Activated CD4-positive, CD25-positive, alpha-beta regulatory T cell treated with anti-CD3 and anti-CD28 coated beads, Interleukin-2, amount 50 U/mL, for 16 hours (primary cell): ENCODE data around the gene TALDO1.

Source experiments
- DNase-seq: peaks from one replicate; pipeline ENCODE4 v3.0.0-alpha.2; 2020; ENCODE audit warnings: low read depth, low spot score

TALDO1 gene

DNA sequence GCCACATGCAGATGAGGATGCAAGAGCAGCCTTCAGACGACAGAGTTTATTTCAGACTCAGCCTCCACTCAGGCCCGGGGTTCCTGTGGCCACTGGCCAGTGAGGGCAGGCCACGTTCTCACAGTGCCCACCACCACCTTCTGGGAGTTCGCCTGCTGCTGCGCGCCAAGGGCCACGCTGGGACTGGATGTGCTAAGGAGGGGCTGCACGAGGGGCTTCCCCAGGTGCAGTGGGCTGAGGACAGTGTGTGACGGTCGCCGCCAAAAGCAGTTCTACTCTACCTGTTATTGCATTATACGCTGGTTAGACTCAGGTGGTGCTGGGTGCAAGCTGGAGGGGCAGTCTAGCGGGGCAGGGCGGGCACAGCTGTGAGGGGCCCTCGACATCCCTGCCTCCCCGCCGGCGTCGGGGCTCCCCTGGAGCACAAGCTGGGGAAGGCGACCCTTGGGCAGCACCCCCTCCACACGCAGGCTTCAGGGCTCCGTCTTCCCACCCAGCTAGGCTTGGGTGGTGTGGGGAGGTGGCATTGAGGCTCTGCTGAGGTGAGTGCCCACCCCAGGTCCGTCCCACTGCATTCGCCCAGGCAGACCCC lies 39.9 kb downstream of the TALDO1 start:
- DNase-seq, result no peak

DNA sequence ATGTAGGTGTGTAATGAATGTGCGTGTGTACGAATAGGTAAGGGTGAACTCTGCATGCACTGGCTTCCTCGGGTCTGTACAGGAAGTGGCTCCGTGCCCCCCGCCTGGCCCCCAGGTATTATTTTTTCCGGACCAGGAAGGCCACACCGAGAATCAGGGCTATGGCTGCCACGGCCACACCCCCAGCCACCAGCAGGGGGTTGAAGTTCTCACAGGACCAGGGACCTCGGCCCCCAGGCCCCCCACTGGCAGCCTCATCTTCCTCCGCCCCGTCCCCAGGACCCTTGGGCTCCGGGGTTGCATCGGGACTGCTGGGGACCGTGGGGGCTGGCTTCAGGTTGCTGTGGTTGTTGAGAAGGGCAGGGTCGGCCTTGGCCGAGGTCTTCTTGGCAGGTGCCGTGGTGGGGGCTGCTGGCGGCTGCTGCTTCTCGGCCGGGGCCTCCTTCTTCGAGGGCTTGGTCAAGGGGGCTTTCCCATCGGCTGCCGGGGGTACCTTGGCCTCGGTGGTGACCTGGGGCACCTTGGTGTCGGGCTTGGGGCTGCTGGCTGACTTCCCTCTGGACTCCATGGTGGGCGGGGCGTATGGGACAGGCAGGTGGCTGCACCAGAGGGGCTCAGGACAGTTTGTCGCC lies 40.9 kb downstream of the TALDO1 start:
- DNase-seq, result no peak

DNA sequence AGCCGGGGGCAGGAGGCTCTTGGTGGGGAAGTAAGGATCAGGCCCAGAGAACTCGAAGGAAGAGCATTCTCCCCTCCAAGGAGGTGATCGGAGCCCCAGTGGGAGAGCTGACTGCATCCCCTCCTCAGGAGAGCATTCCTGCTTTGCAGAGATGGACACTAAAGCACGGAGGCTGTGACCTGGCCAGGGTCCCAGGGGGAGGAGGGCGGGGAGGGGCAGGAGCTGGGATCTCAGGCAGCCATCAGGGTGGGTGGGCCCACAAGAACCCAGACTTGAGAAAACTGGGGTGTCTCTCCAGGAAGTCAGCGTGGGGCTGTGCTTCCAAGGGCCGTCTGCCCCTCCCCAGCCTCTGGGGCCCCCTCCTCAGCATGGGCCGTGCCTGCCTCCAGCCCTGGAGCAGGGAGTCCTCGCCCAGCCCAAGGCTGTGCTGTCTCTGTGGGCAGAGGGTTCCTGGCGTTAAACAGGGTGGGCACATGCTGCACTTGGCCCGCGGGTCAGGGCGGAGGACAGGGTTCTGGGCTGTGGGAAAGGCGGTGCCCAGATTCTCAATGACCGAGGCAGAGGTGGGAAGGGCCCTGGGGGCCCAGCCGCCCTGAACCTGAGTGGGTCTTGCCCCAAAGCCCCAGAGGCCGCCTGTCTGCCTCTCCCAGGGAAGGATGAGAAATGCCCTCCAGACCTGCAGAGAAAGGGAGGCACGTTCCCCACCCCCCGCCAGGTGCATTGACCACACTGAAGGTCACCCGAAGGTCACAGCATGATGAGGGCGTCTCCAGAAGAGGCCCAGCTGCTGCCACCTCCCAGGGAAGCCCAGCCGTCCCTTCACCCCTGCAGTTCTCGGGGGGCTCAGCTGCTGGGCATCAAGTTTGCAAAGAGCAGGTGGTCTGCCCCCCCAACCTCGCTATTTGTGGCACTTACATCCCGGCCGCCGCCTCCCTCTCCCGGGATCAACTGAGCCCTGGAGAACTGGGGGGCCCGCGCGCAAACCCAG lies 42.0 kb downstream of the TALDO1 start:
- no peak for DNase-seq

DNA sequence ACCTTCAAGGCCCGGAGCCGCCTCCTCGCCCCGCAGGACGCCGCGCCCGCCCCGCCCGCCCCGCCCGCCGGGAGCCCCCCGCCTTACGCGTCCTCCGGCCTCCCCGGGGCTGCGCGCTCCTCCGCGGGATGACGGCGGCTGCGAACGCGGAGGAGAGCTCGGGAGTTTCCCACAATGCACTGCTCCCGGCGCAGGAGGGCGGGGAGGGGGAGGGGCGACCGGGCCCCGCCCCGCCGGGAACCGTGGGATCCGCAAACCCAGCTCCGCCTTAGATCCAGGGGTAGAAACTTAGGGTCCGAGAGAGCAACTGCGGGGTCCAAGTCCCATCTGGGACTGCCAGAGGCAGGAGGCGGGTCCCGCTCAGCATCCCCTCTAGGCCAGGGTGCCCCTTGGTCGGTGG lies 42.7 kb downstream of the TALDO1 start, which contains the start of gene CEND1:
Gene CEND1, minus strand, starts transcription at position 148 of the 400 bp plus-strand sequence. CDS start 1,514 bp downstream, outside the sequence.
- no peak for DNase-seq

DNA sequence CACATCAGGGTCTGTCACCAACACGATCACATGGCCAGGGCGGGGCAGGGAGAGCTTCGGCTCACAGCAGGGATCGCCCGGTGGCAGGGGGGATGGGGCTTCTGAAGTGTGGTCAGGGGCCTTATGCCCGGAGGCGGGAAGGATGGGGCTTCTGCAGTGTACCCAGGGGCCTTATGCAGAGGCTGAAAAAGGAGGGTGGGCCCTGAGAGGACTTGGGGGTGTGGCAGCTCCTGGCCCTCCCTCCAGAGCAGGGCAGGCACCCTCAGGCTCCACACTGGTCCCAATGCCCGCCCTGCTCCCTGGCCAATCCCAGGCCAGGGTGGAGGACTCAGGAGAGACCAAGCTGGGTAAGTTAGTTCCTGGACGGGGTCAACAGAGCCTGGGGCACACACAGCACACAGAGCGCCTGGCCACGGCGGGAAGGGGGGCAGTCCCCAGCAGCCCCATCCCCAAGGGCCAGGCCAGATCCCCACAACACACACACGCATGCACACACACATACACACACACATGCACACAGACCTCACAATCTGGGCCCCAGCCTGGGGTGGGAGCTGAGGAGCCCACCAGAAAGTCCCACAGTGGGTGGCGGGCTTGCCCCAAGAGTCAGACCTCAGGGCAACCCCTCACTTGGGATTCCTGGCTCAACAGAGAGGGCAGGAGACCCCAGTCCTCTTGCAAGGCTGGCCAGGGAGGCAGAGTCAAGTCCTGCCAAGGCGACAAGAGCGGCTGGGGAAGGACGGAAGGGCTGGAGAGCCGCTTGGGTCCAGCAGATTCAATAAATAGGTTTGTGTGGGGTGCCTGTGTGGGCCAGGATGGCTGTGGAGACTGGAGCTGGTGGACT lies 43.7 kb downstream of the TALDO1 start:
- no peak for DNase-seq

DNA sequence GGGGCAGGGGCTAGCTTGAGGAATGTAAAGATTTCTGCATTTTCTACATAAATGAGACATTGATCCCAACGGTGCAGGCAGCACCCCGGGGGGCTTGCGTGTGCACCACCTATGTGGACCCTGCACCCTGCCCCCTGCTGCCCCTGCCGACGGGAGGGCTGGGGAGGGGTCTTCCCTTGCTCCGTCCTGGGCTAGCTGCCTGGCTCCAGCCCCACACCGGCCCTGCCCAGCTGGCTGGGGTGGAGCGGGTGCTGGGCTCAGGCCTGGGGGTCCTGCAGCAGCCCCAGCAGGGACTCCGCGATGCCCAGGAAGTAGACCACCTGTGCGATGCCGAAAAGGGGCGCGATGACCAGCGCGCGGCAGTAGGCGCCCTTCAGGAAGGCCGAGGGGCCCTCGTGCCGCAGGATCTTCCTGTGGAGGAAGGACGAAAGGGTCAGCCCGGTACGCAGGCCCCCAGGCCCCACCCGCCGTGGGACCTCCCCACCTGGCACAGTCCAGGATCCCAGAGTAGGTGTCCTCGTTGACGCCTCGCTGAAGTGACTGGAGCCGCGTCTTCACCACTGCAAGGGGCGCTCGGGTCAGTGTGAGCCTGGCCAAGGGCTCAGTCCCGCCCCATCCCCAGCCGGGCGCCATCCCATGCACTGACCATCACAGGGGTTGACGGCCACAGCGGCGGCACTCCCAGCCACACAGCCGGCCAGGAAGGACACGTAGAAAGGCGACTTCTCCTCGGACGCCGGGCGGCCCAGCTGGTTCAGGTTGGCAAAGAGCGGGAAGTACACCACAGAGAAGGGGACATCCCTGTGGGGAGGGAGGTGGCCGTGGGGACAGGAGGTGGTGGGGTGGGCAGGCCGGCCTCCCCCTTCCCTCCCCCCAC lies 44.6 kb downstream of the TALDO1 start:
- no peak for DNase-seq

DNA sequence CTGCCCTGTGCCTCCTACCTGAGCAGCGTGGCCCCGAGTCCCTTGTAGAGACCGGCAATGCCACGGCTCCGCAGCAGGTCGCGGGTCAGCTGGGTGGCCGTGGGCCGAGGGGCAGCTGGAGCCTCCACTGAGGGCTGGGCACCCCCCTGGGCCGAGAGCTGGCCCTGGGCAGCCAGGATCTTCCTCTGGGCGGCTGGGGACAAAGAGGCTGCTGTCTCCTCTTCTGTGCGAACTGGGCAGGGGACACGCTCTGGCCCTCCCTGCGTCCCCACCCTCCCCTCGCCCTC lies 45.2 kb downstream of the TALDO1 start:
- DNase-seq, result no peak

DNA sequence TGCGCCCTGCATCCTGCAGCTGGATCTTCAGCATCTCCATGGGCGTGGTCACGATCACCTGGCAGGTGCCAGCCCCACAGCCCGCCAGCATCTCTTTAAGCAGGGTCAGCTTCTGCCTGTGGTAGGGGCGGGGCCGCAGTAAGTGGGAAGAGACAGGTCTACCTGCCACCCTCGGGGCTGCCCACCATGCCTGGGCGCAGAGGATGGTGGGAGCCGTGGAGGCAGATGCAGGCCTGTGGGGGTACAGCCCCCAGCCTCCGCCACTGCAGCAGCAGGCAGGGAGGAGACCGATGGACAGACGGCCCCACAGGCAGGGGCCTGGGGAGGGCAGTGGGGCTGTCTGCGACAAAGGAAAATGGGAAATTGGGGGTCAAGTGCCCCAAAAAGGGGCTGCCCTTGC lies 45.6 kb downstream of the TALDO1 start:
- DNase-seq, result no peak

DNA sequence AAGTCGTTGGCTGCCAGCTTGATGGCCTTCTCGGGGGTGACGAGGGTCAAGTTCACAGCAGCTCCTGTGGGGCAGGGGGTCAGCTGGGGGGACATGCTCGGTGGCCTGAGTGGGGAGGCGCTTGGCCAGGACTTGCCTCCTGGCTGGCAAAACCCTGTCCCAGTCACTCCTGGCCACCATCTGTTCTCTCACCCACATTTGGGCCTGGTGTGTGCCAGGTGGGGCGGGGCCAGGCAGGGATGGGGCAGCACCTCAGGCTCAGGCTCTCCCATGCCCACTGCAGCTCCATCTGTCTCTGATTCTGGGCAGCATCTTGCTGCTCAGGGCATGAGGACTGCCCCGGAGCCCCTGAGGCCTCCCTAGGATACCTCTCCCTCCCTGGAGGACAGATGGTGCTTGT lies 46.3 kb downstream of the TALDO1 start:
- DNase-seq, result no peak

DNA sequence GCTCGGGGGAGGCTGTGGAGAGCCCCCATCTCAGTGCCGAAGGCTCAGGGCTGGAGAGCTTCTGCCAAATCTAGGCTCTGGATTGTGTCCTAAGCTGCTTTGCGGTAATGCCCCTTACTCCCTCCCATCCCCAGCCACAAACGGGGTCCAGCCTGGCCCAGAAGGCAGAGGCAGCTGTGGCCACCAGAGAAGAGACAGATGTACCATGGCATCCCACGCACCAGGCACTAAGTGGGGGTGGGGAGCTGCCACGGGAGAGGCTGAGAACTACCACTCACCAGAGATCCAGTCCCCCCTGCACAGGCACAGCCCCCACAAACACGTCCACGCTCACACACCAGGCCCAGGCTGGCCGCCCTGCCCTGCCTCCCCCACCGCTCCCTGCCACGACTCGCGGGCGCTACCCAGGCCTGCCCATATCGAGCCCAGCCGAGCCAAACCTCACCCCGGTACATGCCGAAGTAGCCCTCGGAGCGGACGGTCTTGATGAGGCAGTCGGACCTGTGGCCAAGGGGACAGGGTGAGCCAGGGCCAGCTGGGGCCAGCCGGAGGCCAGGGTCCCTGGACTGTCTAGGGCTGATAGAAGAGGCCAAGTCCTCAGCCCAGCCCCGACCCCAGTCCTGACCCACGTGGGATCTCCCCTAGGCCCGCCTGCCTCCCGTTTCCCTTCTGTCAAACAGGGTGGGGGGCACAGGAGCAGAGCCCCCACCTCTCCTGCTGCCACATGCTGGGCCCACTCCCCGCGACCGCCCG lies 46.9 kb downstream of the TALDO1 start:
- DNase-seq, result no peak

DNA sequence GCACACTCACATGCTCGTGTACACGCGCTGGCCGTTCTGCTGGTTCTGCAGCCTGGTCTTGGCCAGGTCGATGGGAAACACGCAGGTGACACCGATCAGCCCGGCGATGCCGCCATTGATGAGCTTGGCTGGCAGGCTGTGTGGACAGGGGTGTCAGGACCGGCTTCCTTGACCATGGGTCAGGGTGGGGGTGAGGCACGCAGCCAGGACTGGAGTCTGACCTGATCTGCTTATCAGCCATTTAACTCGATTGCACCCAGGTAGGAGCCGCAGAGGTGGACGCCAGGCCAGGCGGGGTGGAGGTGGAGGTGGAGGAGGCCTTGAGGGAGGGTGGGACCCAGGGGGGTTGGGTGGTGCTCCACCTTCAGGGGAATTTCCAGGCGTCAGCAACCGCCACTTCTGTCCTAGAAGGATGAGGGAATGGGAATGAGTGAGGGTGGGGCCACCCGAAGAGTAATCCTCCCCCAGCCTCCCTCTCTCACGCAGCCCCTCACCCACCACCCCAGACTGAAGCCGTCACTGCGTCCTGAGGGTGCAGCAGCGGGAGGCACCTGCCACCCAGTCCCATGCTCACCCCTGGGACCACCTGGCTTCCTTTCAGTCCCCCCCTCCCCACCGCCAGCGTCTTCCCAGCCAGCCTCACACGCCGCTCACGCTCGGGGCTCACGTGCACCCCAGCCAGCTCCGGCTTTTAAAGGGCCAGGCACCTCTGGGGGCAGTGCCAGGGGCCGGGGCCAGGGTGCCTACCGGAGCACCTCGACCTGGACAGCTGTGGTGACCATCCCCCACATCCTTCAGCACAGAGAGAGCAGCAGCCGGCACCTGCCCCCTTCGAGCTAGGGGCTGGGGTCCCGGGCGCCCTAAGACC lies 47.7 kb downstream of the TALDO1 start:
- no peak for DNase-seq

DNA sequence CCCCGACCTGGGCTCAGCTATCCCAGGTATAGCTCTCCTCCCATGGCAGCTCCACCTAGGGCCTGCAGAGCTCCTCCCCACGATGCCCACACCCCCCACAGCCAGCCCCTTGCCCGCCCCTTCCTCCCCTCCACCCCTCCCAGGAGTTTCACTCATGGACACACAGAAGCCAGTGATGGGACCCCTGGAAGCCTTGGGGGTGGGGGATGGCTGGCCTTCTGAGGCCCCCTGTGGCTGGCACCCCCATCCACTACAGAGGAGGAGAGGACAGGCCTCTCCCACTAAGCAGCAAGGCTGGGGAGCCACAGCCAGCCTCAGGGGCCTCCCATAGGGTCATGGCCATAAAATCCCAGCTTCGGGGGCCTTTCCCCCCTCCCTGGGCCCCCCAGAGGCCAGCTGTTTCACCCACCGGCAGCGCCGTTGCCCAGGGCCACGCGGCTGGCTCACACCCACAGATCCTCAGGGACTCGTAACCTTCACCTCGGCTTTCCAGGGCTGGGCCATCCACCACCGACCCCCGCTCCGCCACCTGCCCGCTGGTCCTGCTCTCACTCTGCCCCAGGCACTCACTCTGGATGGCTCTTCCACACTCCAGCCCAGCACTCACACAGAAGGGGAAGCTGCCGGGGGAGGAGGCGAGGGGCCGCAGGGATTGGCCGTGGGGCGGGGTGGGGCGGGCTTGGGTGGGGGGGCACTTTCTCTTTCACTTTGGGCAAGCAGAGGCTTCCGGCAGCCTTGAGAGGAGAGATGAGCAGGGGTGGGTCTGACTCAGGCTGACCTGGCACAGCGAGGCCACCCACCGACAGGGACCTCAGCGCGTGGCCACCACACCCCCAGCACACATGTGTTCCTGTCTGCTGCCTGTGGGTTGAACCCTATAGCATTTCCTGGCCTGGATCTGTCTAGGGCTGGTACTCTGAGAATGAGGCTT lies 48.6 kb downstream of the TALDO1 start:
- peak; percentile 60 for DNase-seq

DNA sequence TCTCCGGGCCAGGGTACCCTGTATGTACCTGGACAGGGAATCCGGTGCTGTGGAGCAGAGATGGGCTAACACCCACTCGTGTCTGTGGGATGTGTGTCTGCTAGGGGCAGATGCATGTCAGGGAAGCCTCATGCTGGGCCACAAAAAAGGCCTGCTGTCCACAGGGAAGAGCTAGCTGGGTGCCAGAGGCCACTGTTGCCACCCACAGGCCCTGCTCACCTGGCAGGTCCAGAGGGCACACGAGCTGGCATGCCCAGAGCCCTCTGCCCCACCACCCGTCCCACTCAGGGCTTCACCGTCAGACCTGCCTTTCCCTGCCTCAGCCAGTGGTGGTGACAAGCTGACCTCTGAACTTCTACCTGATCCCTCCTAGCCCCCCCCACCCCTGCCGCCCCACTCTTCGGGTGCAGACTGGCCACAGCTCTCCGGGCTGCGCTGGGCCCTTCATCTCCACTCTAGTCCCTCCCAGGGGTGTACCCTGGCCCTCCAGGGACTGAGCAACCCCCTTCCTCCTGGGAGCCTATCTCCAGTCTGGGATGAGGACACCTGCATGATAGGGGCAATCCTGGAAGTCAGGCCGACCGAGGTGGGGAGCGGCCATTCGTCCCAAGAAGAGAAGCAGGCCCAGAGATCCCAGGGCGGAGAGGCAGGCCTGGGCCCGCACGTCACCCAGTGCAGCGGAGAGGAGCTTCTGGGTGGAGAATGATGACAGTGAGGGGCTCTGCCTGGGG lies 49.5 kb downstream of the TALDO1 start:
- DNase-seq, result no peak

DNA sequence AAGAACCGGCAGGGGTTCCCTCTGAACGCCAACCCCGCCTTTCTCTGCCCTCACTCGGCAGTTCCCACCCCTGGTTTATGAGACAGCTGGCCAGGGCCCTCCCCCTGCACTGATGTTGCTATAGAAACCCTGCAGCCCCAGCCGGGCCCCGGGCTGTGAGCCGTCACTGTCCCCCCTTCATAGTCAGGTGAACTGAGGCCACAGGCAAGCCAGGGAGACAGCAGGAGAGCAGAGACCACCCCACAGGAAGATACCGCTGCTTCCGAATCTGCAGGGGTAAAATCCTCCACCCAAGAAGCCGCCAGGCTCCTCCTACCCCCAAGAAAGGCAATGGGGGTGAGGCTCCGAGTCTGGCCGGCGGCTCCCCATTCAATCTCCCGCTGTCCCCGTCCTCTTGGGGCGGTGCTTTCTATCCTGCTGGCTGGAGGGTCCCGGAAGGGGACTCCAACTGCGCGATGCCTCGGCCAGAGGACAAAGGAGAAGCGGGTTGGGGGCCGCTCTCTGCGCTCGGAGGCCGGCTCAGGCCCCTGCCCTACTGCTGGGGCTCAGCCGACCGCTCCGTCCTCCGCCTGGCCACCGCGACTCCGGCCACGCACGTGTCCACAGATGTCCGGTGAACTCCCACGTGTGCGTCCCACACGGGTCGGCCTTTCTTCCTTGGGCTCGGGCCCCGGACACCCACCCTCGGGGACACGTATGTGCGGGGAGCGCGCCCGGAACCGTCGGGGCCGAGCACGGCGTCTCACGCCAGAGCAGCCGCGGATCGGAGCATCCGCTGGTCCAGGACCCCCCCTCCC lies 50.2 kb downstream of the TALDO1 start:
- DNase-seq, result peak; percentile 52

DNA sequence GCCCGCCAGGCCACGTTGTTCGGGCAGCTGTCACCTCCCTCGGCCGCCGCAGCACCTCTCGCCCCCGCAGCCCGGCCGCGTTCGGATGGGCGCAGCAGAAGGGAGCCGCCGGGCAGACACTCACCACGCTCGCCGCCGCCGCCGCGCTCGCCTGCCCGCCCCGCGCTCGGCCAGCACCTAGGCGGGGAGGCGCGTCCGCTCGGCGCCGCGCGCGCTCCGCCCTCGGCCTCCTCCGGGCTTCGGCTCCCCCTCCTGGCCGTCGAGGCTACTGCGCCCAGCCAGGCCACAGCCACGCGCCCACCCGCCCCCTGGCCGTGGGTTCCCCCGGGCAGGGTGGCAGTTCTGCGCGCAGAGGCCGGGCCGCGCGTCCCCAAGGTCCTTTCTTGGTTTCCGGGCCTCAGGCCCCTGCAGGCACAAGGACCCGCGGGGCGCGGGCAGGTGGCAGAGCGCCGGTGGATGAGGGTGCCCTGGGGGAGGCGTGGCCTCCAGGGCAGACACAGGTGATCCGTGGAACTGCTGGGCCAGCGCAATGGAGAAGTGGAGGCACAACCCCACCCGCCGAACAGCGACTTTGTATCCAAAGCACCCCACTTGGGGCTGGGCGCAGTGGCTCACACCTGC lies 50.9 kb downstream of the TALDO1 start, which contains the start of gene SLC25A22:
Gene SLC25A22, minus strand, starts transcription at position 189 of the 621 bp plus-strand sequence. CDS start 3,275 bp downstream, outside the sequence.
- peak; percentile 64 for DNase-seq
